Tibial nerve (tissue), 4 donors: ENCODE measurements around the gene MSI2. TPM values are rescaled to one million over a fixed set of nuclear protein-coding genes. Genes with fewer than 3 reads are reported as not detected.
"Not testable (repeated sequence)": the region's sequence is repeated elsewhere in the genome, so short reads cannot be mapped to it uniquely, and the experiment has no call there.

ENCODE experiments used
- DNase-seq, 2 donors: peaks; one replicate each; pipeline ENCODE4 v3.0.0-alpha.2; 2019; ENCODE audit warnings: low spot score in 2 of 2
- H3K27ac ChIP-seq, 4 donors: fragments of 200-600 bp; sonication (generic) in 3 of 4; one replicate each; pipeline ENCODE4 v1.5.1; 2017 to 2019; ENCODE audit warnings: mild to moderate bottlenecking in 1 of 4
- H3K27me3 ChIP-seq, 2 donors: fragments of 200-600 bp; sonication (generic) in 1 of 2; one replicate each; pipeline versions ENCODE4 v1.5.1 to v1.6.0; 2017 to 2019
- H3K36me3 ChIP-seq, 3 donors: fragments of 200-600 bp; sonication (generic); one replicate each; pipeline ENCODE4 v1.5.1; 2018 to 2019
- H3K4me1 ChIP-seq, 4 donors: fragments of 200-600 bp; sonication (generic) in 3 of 4; one replicate each; pipeline ENCODE4 v1.5.1; 2017 to 2019
- H3K4me3 ChIP-seq, 4 donors: fragments of 200-600 bp; sonication (generic) in 3 of 4; one replicate each; pipeline ENCODE4 v1.5.1; 2017 to 2019; ENCODE audit warnings: mild to moderate bottlenecking in 1 of 4, moderate library complexity in 1 of 4
- H3K9me3 ChIP-seq, 4 donors: fragments of 200-600 bp; sonication (generic) in 3 of 4; one replicate each; pipeline ENCODE4 v1.5.1; 2017 to 2019
- EP300 ChIP-seq, 2 donors: sonication (generic); formaldehyde crosslinking; IDR thresholded peaks; one replicate each; pipeline ENCODE4 v1.6.1; 2017; ENCODE audit warnings: antibody characterized with exemption in 2 of 2, mild to moderate bottlenecking in 1 of 2
- POLR2A ChIP-seq, 2 donors: fragments of 450-650 bp; IDR thresholded peaks; one replicate each; pipeline ENCODE4 v1.6.1; 2017; ENCODE audit warnings: antibody characterized with exemption in 2 of 2, mild to moderate bottlenecking in 2 of 2, moderate library complexity in 2 of 2
- WGBS, 2 donors: methylation state at CpG; one replicate each; pipeline ENCODE4 v1.1.5; 2018; 5-methylcytosine and 5-hydroxymethylcytosine counted together
- total RNA-seq, 4 donors: library from RNA; depleted of rRNA; stranded (reverse); fragments of >200 nt; gene quantifications; one replicate each; pipeline ENCODE4 v1.1.0, GENCODE V29; 2016
- TF ChIP-seq, protein P1 (sequence below), 5 experiments: fragments of 200-600 bp in 3 of 5; fragments of 450-650 bp in 2 of 5; sonication (generic) in 3 of 5; IDR thresholded peaks; one replicate each; pipeline ENCODE4 v1.5.1; 2016 to 2019; ENCODE audit warnings: antibody characterized with exemption in 5 of 5, mild to moderate bottlenecking in 3 of 5, moderate library complexity in 2 of 5

The MSI2 gene
- total RNA-seq, 4 donors from 2014 or later, result 11.5 to 18.3 (median 14.2) TPM

DNA sequence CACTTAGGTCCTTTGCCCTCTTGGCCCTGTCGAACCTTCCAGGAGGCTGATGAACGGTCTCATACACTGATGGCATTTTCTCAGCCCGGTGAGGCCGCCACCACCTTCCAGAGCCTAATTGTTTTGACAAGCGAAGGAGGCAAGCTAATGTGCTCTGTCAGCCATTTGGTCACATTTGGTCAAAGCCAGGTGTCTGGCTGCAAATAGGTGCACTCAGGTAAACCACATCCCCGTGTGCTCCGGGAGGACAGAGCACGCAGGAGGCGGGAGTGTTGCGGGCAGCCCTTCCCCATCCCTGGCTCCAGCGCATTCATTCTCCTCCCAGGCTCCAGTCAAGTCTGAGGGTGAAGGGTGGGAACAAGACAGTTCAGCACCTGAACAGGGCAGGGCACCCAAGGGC, 240.1 kb downstream of the MSI2 start:
- WGBS, 2 donors, result 90 to 96% methylated on average over 11 of the region's 11 CpGs
- Histone ChIP-seq H3K36me3 (no peaks in the 10 kb centered on the region), H3K4me3 (no peak overlapping the region), H3K27ac (no peak overlapping the region), H3K27me3 (no peaks in the 10 kb centered on the region), H3K4me1 (no peaks in the 10 kb centered on the region), H3K9me3 (no peaks in the 10 kb centered on the region)
- TF ChIP-seq, protein P1, sequence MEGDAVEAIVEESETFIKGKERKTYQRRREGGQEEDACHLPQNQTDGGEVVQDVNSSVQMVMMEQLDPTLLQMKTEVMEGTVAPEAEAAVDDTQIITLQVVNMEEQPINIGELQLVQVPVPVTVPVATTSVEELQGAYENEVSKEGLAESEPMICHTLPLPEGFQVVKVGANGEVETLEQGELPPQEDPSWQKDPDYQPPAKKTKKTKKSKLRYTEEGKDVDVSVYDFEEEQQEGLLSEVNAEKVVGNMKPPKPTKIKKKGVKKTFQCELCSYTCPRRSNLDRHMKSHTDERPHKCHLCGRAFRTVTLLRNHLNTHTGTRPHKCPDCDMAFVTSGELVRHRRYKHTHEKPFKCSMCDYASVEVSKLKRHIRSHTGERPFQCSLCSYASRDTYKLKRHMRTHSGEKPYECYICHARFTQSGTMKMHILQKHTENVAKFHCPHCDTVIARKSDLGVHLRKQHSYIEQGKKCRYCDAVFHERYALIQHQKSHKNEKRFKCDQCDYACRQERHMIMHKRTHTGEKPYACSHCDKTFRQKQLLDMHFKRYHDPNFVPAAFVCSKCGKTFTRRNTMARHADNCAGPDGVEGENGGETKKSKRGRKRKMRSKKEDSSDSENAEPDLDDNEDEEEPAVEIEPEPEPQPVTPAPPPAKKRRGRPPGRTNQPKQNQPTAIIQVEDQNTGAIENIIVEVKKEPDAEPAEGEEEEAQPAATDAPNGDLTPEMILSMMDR (IDR thresholded peaks at IDR 0.05), result no peak
- TF ChIP-seq EP300 (IDR thresholded peaks at IDR 0.05), result no peak
- no peak for TF ChIP-seq POLR2A (IDR thresholded peaks at IDR 0.05)
- no peak for DNase-seq

DNA sequence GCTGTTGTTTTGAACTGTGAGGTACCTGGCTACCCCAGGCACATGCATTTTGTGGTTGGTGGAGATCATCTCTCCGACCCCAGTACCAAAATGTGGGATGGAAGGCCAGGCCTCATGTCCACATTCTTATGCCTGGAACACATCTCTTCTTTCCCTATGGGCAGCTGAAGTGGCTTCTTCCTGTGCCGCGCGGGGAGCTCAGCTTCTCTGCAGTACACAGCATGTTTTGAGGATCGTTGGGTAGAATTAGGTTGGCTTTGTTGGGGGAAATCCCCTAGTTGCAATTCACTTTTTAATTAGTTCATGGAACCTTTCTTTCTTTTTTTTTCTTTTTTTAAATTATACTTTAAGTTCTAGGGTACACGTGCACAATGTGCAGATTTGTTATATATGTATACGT, 242.1 kb downstream of the MSI2 start:
- Histone ChIP-seq H3K9me3 (no peaks in the 10 kb centered on the region), H3K27me3 (no peaks in the 10 kb centered on the region), H3K4me1 (no peaks in the 10 kb centered on the region), H3K36me3 (no peaks in the 10 kb centered on the region), H3K4me3 (no peak overlapping the region), H3K27ac (no peak overlapping the region)
- DNase-seq, result no peak
- TF ChIP-seq, protein P1 (IDR thresholded peaks at IDR 0.05), result no peak
- TF ChIP-seq POLR2A (IDR thresholded peaks at IDR 0.05), result no peak
- no peak for TF ChIP-seq EP300 (IDR thresholded peaks at IDR 0.05)
- WGBS, 2 donors, result 90 to 97% methylated on average over 7 of the region's 7 CpGs

DNA sequence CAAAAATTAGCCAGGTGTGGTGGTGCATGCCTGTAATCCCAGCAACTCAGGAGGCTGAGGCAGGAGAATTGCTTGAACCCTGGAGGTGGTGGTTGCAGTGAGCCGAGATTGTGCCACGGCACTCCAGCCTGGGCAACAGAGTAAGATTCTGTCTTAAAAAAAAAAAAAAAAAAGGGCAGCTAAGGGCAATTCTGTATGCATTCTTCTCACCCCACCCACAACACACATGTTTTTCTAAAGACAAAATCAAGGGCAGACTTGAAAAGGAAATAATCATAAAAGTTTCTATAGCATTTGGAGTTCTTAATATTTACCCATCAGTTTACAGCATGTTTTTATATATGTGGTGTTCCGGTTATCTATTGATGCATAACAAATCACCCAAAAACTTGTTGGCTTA, 242.9 kb downstream of the MSI2 start:
- WGBS, 2 donors, result 77 to 81% methylated on average over 3 of the region's 3 CpGs

DNA sequence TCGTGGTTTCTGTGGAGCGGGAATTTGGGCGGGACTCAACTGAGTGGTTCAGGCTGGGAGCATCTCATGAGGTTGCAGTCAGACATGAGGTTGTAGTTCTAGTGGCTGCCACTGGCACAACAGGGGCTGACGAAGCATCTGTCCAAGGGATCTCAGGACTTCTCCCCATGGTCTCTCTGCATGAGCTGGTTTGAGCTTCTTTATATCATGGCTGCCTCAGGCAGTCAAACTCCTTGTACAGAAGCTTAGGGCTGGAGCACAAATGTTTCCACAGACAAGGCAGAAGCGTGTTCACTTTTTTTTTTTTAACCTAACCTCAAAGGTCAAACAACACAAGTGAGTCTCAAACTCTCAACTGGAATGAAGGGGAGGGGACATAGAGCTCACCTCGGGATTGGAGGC, 243.3 kb downstream of the MSI2 start:
- no peaks in the 10 kb centered on the region for H3K9me3 ChIP-seq
- H3K27ac ChIP-seq, result no peak overlapping the region
- no peak overlapping the region for H3K4me3 ChIP-seq
- H3K27me3 ChIP-seq, result no peaks in the 10 kb centered on the region
- H3K36me3 ChIP-seq, result no peaks in the 10 kb centered on the region
- TF ChIP-seq, protein P1 (IDR thresholded peaks at IDR 0.05), result no peak
- TF ChIP-seq EP300 (IDR thresholded peaks at IDR 0.05), result no peak
- no peak for TF ChIP-seq POLR2A (IDR thresholded peaks at IDR 0.05)
- DNase-seq, result no peak
- no peaks in the 10 kb centered on the region for H3K4me1 ChIP-seq
- 81 to 88% methylated on average over 6 of the region's 6 CpGs for WGBS, 2 donors

More for the DNA sequence above, 242.9 kb downstream of the MSI2 start:
- not testable (repeated sequence) for DNase-seq, H3K4me1 ChIP-seq, H3K27ac ChIP-seq, H3K27me3 ChIP-seq, H3K9me3 ChIP-seq, H3K36me3 ChIP-seq, H3K4me3 ChIP-seq

DNA sequence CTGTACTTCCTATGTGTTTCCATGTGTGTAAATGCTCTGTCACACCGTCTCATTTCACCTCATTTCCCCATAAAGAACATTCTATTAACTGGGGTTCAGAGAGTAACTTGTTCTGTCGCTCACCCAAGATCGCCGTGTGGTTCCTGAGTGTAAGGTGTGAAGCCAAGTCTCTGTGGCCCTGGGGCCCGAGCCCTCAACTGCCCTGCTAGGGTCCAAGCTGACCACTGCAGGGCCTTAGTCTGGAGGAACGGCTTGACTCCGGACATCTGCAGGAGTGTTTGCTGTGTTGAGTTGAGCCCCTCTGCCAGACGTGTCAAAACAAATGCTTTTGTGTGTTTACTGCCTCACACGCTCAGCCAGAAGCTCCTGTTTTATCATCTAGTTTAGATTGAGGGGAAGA, 244.7 kb downstream of the MSI2 start:
- no peak overlapping the region for H3K27ac ChIP-seq

More for the DNA sequence above, 244.7 kb downstream of the MSI2 start:
- Histone ChIP-seq H3K9me3 (no peaks in the 10 kb centered on the region), H3K4me1 (peaks cover 0 to 2% (median 0%) of the 10 kb centered on the region in 4 donors), H3K36me3 (no peaks in the 10 kb centered on the region), H3K4me3 (no peak overlapping the region), H3K27me3 (no peaks in the 10 kb centered on the region)
- TF ChIP-seq EP300 (IDR thresholded peaks at IDR 0.05) (no peak), POLR2A (IDR thresholded peaks at IDR 0.05) (no peak)
- TF ChIP-seq, protein P1 (IDR thresholded peaks at IDR 0.05), result no peak
- DNase-seq, result no peak
- 94 to 97% methylated on average over 9 of the region's 9 CpGs for WGBS, 2 donors
